ENCODE results near the gene IGF2BP2.

IGF2BP2 gene

DNA sequence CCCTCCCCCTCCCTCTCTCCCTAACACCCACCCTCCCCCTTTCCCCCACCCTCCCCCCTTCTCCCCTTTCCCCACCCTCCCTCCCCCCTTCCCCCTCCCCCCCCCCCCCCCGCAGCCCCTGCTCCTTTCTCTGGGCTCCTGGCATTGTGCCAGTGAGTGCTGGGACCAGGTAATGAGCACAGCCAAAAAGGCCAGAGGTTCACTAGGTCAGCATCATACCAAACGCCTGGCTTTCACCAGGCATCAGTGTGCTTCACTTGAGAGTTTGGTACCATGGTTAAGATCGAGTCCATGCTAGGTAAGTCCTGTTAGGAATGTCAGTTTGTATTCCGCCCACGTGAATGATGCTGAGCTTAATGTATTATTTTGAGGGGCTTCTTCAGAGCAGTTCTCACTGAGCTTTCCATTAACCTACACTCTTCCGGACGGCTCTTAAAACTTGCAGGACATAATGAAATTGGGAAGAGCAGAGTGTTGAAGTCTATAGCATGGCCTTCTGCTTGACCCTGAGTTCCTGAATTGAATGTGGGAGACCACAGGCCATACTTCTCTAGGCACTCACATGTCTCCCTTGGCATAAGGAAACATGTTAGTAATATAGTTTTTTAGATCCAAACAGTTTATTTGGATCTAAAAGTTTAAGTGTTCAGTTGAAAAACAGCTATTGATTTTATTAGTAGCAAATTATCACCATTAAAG, 193.2 kb downstream of the IGF2BP2 start:
- Mint-ChIP-seq H3K27ac (ENCODE audit: low read depth) (no peak overlapping the region), H3K9me3 (no peaks in the 10 kb centered on the region)
- ATAC-seq (replicated peaks; ENCODE audit: extremely low read depth, poor library complexity, severe bottlenecking) = no peak

DNA sequence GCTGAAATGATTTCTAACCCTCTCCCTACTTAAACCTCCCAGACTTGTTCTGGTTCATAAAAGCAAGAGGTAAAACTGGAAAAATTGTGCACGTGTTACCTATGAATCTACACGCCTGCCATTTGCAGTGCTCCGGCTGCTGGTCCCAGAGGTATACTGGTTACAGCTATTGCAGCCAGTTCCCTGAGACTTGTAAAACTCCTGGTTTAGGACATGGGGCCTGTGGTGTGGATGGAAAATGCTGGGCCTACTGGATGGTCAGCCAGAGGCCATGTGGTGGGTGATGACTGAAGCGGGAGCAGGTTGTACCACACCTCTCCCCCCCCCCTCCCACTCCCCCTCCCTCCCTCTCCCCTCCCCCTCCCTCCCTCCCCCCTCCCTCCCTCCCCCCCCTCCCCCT, 193.7 kb downstream of the IGF2BP2 start:
- no peaks in the 10 kb centered on the region for H3K27me3 Mint-ChIP-seq
- no peaks in the 10 kb centered on the region for H3K4me1 Mint-ChIP-seq
- ATAC-seq (replicated peaks; ENCODE audit: extremely low read depth, poor library complexity, severe bottlenecking) = no peak
- no peaks in the 10 kb centered on the region for H3K9me3 Mint-ChIP-seq
- H3K36me3 Mint-ChIP-seq (ENCODE audit: insufficient read depth) = peaks cover 35% of the 10 kb centered on the region
- H3K4me3 Mint-ChIP-seq = no peak overlapping the region
- DNase-seq (ENCODE audit: low spot score in 2 of 2) = no peak
- no peak overlapping the region for H3K27ac Mint-ChIP-seq (ENCODE audit: low read depth)

More for the DNA sequence above, 193.2 kb downstream of the IGF2BP2 start:
- DNase-seq (ENCODE audit: low spot score in 2 of 2) = no peak
- Mint-ChIP-seq H3K36me3 (ENCODE audit: insufficient read depth) (peaks cover 31% of the 10 kb centered on the region), H3K4me3 (no peak overlapping the region), H3K27me3 (no peaks in the 10 kb centered on the region), H3K4me1 (no peaks in the 10 kb centered on the region)

DNA sequence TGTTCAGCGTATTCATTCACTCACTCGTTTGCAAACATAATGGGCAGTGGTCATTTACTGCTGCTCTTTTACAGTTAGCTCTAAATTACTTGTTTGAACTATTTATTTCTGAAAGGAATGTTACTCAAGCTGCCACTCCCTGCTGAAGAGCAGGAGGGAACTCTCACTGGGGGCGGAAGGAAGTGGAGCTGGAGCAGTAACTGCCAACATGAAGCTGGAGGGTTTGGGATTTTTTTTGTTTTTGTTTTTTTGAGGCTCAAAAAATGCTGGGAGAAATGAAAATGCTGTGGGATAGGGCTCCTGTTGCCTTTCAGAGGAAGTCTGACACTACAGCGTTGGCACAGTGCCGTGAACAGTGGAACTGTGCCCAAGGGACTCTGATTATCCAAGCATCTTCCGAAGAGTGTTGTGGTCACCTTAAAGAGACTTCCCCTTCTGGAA, 194.6 kb downstream of the IGF2BP2 start:
- Mint-ChIP-seq H3K4me3 (no peak overlapping the region), H3K27ac (ENCODE audit: low read depth) (peak overlapping the region; percentile 26), H3K27me3 (no peaks in the 10 kb centered on the region), H3K4me1 (no peaks in the 10 kb centered on the region), H3K9me3 (no peaks in the 10 kb centered on the region), H3K36me3 (ENCODE audit: insufficient read depth) (peaks cover 44% of the 10 kb centered on the region)
- ATAC-seq (replicated peaks; ENCODE audit: extremely low read depth, poor library complexity, severe bottlenecking) = no peak
- no peak for DNase-seq (ENCODE audit: low spot score in 2 of 2)

DNA sequence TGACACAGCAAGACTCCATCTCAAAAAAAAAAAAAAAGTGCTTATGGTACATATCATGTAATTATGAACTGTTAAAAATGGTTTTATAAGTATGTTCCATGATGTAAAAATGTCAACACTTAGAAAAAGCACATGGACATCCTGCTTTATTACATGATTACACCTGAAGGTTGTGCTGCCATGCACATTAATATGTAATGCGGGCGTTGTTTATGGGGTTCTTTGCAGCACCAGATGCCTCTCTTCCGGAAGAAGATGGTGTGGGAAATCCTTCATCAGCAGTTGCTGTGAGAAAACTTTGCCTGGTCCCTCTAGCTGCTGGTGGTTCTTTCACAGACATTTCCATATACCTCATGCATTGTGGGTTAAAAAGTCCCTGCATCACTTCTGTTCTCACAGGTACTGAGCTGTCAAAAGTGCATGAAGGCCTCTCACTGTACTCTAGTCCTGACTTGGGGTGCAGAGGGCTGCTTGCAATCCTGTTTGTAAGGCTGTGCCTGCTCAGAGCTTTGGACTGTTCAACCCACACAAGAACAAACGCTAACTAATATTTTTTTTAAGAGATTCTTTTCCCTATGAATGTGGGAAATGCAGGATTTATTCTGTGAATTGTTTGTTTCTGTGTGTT, 195.2 kb downstream of the IGF2BP2 start:
- H3K9me3 Mint-ChIP-seq = no peaks in the 10 kb centered on the region
- H3K27ac Mint-ChIP-seq (ENCODE audit: low read depth) = peak overlapping the region; percentile 26
- H3K4me1 Mint-ChIP-seq = no peaks in the 10 kb centered on the region
- DNase-seq (ENCODE audit: low spot score in 2 of 2) = no peak
- H3K4me3 Mint-ChIP-seq = no peak overlapping the region
- peaks cover 49% of the 10 kb centered on the region for H3K36me3 Mint-ChIP-seq (ENCODE audit: insufficient read depth)
- H3K27me3 Mint-ChIP-seq = no peaks in the 10 kb centered on the region
- no peak for ATAC-seq (replicated peaks; ENCODE audit: extremely low read depth, poor library complexity, severe bottlenecking)

DNA sequence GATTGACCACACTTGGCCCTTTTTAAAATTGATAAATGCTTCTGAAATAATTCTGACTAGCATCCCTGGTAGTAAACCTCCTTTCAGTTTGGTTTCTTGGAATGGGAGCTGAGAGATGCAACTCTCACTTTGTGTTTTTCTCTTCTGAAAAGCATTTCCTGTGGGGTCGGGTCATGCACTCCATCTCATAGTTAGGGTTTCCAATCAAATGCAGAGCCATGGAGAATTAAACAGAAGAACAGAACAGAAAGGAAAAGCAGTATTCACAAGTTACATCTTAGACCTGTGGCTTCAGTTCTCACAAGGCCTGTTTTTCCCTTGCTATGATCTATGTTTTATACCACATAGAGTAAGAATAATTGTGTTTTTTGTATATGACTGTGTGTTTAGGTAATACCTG, 199.1 kb downstream of the IGF2BP2 start:
- DNase-seq (ENCODE audit: low spot score in 2 of 2) (no peak), ATAC-seq (replicated peaks; ENCODE audit: extremely low read depth, poor library complexity, severe bottlenecking) (no peak)
- Mint-ChIP-seq H3K36me3 (ENCODE audit: insufficient read depth) (peaks cover 74% of the 10 kb centered on the region), H3K9me3 (no peaks in the 10 kb centered on the region), H3K4me1 (no peaks in the 10 kb centered on the region), H3K27ac (ENCODE audit: low read depth) (no peak overlapping the region), H3K4me3 (no peak overlapping the region), H3K27me3 (no peaks in the 10 kb centered on the region)

DNA sequence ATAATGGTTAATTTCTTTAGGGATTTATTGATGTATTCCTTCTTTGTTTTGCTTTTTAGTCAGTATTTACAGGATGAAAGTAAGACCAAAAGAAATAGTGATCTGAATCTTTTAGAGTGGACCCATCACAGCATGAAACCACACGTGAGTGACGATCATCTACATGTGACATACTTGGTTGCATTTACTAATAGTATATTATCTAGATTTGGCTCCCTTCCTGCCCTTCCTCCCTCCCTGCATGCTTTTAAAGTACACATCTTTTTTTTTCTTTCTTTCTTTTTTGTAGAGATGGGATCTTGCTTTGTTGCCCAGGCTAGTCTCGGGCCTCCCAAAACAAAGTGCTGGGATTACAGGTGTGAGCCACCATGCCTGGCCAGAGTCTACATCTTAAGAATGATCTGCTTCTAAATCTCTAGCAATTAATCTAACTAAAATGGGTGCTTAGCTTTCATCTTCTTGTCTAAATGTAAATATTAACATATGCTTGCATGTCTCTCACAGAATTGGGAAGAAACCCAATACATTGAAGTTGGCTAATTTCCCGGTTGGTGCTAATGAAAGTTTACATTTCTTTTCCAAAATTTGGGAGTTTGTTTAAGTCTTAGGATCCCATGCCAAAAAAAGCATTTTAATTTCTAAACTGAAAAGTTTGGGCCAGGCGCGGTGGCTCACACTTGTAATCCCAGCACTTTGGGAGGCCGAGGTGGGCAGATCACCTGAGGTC, 200.7 kb downstream of the IGF2BP2 start:
- ATAC-seq (replicated peaks; ENCODE audit: extremely low read depth, poor library complexity, severe bottlenecking) (no peak), DNase-seq (ENCODE audit: low spot score in 2 of 2) (no peak)
- Mint-ChIP-seq H3K36me3 (ENCODE audit: insufficient read depth) (peaks cover 75% of the 10 kb centered on the region), H3K27ac (ENCODE audit: low read depth) (no peak overlapping the region), H3K4me1 (no peaks in the 10 kb centered on the region), H3K4me3 (no peak overlapping the region), H3K27me3 (no peaks in the 10 kb centered on the region), H3K9me3 (no peaks in the 10 kb centered on the region)

DNA sequence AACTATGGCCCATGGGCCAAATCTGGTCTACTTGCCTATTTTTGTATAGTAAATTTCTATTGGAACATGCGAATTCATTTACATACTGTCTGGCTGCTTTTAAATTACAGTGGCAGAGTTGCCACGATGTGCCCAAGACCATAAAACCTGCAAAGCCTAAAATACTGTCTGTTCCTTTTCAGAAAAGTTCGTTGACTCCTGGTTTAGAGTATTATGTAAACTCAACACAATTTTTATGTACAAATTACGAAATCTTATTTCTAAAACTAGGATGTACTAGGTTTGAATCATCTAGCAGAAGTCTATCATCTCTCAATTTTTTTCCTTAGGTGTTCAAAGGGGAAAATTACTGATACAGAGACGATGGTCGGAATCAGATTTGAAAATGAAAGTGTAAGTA, 211.8 kb downstream of the IGF2BP2 start:
- Mint-ChIP-seq H3K27me3 (no peaks in the 10 kb centered on the region), H3K4me3 (no peak overlapping the region), H3K9me3 (no peaks in the 10 kb centered on the region), H3K27ac (ENCODE audit: low read depth) (no peak overlapping the region), H3K36me3 (ENCODE audit: insufficient read depth) (peaks cover 72% of the 10 kb centered on the region), H3K4me1 (no peaks in the 10 kb centered on the region)
- ATAC-seq (replicated peaks; ENCODE audit: extremely low read depth, poor library complexity, severe bottlenecking) = no peak
- DNase-seq (ENCODE audit: low spot score in 2 of 2) = no peak

DNA sequence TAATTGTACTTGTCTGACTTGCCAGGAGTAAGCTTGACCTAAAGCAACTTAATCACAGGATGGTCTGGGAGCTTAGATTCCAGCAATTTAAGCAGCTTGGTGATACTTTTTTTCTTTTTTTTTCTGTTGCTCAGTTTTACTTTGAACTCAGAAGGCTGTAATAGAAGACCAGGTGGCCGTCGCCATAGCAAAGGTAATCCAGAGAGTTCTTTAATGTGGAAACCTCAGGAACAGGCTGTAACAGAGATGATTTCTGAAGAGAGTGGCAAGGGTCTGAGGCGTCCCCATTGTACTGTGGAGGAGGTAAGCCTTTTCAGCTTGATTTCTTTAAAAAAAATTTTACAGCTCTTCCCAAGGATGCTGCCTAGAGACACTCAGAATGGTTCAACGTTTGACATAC, 218.6 kb downstream of the IGF2BP2 start:
- ATAC-seq (replicated peaks; ENCODE audit: extremely low read depth, poor library complexity, severe bottlenecking) (no peak), DNase-seq (ENCODE audit: low spot score in 2 of 2) (no peak)
- peaks cover 5% of the 10 kb centered on the region for H3K4me1 Mint-ChIP-seq
- no peak overlapping the region for H3K4me3 Mint-ChIP-seq
- no peaks in the 10 kb centered on the region for H3K9me3 Mint-ChIP-seq
- H3K27me3 Mint-ChIP-seq = no peaks in the 10 kb centered on the region
- no peak overlapping the region for H3K27ac Mint-ChIP-seq (ENCODE audit: low read depth)
- H3K36me3 Mint-ChIP-seq (ENCODE audit: insufficient read depth) = peaks cover 83% of the 10 kb centered on the region

DNA sequence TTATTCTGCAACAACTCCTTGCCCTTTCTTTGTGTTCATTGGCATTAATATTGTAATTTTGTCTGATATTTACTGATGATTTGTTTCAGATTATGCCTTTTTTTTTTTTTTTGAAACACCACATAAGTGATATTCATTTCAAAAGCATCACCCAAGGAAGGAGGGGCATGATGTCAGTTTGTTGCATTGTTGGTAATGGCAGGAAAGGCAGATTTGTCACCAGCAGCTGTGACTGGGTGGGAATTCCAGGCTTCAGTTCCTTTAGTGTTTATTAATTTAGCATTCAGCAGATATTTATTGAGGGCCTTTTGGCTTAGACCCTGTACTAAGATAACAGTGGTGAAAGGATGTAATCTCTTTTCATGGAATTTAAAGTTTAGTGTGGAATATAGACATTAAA, 219.3 kb downstream of the IGF2BP2 start:
- Mint-ChIP-seq H3K27ac (ENCODE audit: low read depth) (no peak overlapping the region), H3K36me3 (ENCODE audit: insufficient read depth) (peaks cover 83% of the 10 kb centered on the region), H3K9me3 (no peaks in the 10 kb centered on the region), H3K4me1 (peaks cover 5% of the 10 kb centered on the region), H3K4me3 (no peak overlapping the region), H3K27me3 (no peaks in the 10 kb centered on the region)
- ATAC-seq (replicated peaks; ENCODE audit: extremely low read depth, poor library complexity, severe bottlenecking) (no peak), DNase-seq (ENCODE audit: low spot score in 2 of 2) (no peak)

DNA sequence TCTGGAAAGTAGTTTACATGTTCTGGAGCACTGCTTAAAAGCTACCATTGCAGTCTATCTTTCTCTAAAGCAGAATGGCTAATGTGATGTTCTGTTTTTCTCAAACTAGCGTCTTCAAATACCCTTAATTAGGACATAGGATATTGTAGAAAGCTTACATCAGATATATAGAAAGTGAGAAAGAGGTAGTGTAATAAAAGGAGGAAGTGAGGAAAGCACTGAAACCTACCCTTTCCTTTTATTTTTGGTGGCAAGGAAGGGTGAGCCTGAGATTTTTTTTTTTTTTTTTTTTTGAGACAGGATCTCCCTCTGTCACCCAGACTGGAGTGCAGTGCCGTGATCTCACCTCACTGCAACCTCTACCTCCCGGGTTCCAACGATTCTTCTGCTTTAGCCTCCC, 229.3 kb downstream of the IGF2BP2 start:
- ATAC-seq (replicated peaks; ENCODE audit: extremely low read depth, poor library complexity, severe bottlenecking) (no peak), DNase-seq (ENCODE audit: low spot score in 2 of 2) (no peak)
- H3K9me3 Mint-ChIP-seq = no peaks in the 10 kb centered on the region
- peaks cover 38% of the 10 kb centered on the region for H3K36me3 Mint-ChIP-seq (ENCODE audit: insufficient read depth)
- no peak overlapping the region for H3K27ac Mint-ChIP-seq (ENCODE audit: low read depth)
- no peaks in the 10 kb centered on the region for H3K27me3 Mint-ChIP-seq
- no peak overlapping the region for H3K4me3 Mint-ChIP-seq
- peaks cover 12% of the 10 kb centered on the region for H3K4me1 Mint-ChIP-seq

DNA sequence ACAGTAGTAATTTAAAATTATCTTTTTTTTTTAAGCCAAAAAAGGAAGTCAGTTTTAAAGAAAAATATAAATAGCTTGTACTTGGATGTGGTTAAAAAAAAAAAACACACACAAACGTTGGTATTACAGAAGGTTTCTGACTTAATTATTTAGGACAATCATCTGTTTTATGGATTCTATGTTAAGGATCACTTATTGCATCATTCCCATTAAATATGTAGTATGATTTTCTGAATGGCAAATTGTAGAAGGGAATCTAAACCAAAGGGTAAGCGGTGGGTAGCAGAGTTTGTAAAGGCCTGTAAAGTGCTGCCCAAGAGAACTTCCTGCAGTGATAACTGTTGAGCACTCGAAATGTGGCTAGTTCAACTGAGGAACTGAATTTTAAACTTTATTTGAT, 230.8 kb downstream of the IGF2BP2 start:
- Mint-ChIP-seq H3K4me3 (no peak overlapping the region), H3K27ac (ENCODE audit: low read depth) (no peak overlapping the region), H3K36me3 (ENCODE audit: insufficient read depth) (peaks cover 32% of the 10 kb centered on the region), H3K9me3 (no peaks in the 10 kb centered on the region), H3K4me1 (peaks cover 12% of the 10 kb centered on the region), H3K27me3 (no peaks in the 10 kb centered on the region)
- ATAC-seq (replicated peaks; ENCODE audit: extremely low read depth, poor library complexity, severe bottlenecking) (no peak), DNase-seq (ENCODE audit: low spot score in 2 of 2) (no peak)
